NCI-H69 (cell line): ENCODE measurements around the gene IQCK.
A peak's percentile ranks its signal among the peaks of the same experiment; 100 is the strongest.

ENCODE experiments used
- DNase-seq: peaks from one replicate; lab custom pipeline; 2025; lab: John Stamatoyannopoulos, UW

IQCK gene

DNA sequence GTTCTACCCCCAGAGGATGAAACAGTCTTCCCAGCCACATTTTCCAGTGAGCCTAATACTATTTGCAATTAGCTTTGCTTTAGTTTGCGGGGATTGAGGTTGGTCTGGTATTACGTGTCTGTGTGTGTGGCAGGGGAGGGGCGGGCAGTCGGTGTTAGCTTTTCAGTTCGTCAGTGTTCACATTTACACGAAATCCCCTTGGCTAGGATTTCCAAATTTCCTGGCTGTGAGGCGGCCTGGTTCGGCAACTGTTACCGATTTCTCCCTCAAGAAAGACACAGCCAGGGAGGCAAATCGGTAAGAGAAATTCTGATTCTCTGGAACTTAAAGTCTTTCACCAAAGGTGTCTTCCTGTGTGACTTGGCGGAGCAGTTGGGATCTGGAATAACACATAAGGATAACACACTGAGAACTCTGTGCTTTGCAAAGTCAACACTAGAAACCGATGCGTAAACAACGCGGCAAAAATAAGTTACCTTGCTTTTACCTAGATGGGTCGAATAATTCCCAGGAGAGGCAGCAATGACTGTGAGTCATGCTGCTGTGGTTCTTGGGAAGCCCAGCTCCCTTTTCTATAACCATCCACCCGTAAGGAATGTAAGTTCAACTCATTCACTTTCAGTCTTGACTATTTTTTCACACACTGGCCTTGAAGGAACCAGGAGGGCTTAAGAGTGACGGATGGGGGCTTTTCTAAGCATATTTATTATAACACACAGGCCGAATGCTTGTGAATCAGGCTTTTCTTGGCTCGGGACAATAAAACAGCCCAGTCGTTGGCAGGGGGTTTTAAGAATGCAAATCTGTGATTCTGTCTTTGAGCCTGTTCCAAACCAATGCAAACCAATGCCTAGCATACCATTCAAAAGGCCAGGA lies 142.3 kb downstream of the IQCK start:
- DNase-seq: no peak

GRCh38 chr16:19861133-19861532 lies 143.1 kb downstream of the IQCK start:
- DNase-seq: no peak

DNA sequence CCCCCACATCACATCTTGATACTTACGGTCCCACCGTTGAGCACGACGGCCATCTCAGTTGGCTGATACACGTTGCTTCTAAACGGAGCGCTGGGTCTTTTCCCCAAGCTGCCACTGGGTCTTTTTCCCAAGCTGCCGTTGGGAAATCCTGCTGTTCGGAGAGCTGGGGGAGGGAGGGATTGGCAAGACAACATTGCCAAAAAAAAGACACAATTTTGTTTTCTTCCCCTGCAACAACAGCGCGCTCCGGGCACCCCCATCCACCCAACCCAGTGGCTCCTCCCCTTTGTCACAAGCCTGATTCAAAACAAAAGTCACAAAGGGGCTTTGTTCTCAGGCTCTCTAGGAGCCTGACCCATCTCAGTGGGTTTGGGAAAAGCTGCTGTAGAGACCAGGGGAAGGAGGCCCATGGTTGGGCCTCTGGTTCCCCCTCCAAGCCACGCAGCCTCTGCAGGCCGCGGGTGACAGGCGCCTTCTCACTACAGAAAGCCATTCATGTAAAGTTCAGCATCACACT lies 143.8 kb downstream of the IQCK start:
- DNase-seq: no peak

- DNase-seq: no peak
Observed at GRCh38 chr16:19863990-19864389, 145.9 kb downstream of the IQCK start.

DNA sequence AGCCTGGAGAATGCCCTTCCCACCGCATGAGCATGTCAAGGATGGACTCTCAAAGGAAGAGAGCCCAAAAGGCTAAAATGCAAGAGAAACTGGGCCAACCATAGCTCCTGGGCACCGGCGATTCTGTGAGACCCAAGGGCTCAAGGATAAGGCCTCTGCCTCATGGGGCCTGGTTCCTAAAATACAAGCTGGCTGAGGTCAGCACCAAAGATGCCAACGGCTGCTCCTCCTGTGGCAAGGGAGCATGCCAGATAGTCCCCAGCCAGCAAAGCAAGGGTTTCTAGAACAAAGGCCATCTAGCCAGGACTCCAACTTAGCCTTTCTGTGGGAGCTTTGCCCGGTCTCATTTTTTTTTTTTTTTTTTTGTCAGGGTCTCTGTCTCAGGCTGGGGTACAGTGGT lies 146.5 kb downstream of the IQCK start:
- DNase-seq: no peak

DNA sequence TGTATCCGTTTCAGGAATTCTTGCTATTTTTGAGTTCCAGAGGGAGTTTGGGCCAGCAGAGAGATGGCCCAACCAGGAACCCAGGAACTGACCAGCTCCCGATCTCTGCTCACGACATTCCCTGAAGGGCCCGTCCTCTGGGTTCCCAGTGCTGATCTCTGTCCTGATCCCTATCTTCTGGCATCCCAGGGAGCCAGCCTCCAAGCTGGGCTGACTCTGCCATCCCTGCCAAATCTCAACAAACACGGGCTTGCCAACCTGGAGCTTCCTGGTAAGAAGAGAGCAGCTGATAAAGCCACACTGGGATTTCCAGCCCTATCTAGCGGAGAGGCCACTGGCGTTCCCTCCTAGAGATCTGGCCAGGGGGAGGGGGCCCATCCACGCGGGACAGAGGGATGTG lies 150.3 kb downstream of the IQCK start:
- DNase-seq: no peak

GRCh38 chr16:19871721-19872120 lies 153.7 kb downstream of the IQCK start:
- DNase-seq: no peak

DNA sequence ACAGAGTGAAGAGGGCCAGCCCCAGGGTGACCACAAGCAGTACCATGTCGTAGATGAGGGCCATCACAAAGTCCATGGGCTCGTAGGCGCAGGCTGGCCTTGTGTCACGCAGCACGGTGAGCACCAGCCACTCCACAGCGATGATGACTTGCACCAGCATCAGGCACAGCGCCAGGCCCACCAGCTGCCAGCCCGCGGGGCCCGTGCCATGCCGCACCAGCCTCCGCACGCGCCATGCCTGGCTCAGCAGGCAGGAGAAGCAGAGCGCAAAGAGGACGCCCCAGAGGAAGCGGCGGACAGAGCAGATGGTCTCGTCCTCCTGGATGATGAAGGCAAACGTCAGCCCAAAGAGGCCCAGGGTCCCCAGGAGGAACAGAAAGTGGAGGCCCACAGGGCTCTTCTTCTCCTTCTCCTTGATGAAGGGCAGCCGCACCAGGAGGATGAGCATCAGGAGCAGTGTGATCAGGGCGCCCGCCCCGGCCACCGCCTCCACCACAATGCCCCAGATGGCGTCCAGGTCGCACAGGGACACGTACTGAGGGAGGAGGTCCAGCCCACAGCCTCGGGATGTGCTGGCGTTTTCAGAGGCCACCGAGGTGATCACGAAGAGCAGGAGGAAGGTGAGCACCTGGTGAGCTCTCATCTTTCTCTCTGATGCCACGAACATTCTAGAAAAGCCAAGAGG lies 154.2 kb downstream of the IQCK start:
- no peak for DNase-seq

- DNase-seq: no peak
Observed at GRCh38 chr16:19872935-19873334, 154.9 kb downstream of the IQCK start.

DNA sequence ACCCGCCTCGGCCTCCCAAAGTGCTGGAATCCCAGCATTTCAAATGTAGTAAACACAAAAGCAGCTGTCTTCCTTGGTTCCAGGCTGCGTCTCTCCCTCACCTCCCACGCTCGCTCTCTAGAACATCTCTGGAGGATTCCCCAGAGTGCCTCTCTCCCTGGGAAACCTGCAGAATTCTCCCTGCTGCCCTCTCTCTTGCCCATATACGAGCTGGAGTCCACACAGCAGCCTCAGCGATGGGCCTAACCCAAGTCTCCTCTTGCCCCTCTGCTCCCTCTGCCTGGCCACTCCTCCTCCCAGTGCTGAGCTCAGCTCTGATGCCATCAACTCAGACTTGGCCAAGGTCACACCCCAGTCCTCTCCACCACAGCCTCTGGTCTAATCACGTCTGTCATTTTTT lies 156.0 kb downstream of the IQCK start:
- no peak for DNase-seq

- peak; percentile 61 for DNase-seq
Observed at GRCh38 chr16:19874851-19875546, 156.9 kb downstream of the IQCK start.

- DNase-seq: no peak
Observed at GRCh38 chr16:19875900-19876299, 157.8 kb downstream of the IQCK start.

GRCh38 chr16:19876501-19877059 lies 158.5 kb downstream of the IQCK start:
- peak; percentile 70 for DNase-seq

- DNase-seq: no peak
Observed at GRCh38 chr16:19878757-19879156, 160.7 kb downstream of the IQCK start.

GRCh38 chr16:19879241-19879792 lies 161.2 kb downstream of the IQCK start:
- peak; percentile 100 for DNase-seq

- DNase-seq: peak; percentile 25
Observed at GRCh38 chr16:19881028-19881427, 163.0 kb downstream of the IQCK start.

- peak; percentile 53 for DNase-seq
Observed at GRCh38 chr16:19881783-19882182, 163.7 kb downstream of the IQCK start.

- peak; percentile 60 for DNase-seq
Observed at GRCh38 chr16:19882186-19882585, 164.1 kb downstream of the IQCK start.

DNA sequence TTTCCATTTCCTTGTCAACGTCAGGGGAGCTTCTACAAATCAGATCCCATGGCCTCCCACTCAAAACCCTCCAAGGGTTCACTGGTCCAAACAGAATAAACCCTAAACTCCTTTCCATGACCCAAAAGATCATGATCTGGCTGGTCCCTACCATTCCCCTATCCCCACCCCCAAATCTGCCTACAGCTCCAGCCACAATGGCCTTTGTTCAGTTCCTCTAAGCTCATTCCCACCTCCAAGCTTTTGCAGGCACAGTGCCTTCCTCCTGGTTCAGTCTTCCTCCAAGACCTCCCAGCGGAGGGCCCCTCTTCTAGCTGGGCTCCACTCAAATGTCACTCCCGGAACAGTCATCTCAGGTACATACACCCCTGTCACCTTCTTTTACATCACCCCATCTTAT lies 164.6 kb downstream of the IQCK start:
- peak; percentile 71 for DNase-seq

DNA sequence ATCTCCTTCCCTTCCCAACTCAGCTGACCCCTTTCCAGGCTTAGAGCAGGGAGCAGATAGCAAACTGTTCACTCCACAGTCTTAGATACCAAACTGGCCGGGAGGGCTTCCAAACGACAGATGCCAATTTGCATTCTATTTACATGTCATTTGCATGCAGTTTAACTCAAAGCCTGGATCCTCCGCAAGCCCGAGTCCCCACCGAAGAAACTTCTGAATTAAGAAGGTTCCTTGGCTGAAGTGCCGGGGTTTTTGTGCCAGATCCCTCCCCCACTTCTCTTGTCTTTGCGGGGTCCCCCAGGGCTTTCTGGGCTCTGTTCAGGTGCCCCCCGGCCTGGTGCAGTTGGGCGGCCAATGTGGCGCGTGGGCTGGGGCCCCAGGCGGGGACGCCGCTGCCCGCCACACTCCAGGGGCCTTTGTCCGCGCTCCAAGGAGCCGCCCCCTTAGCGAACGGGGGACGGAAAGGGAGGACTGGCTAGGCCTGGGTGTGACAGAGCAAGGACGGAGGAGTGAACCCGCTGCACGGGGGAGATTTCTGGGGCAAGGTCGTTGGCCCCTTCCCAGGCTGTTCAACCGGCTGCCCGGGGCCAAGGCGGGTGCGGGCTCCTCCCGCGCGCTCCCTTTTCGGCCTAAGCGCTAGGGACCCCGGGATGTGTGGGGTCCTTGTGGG lies 165.4 kb downstream of the IQCK start:
- DNase-seq: peak; percentile 79

GRCh38 chr16:19883966-19884485 lies 166.0 kb downstream of the IQCK start:
- DNase-seq: peak; percentile 82
